GM12878 (cell line): ENCODE data around the gene ABCA10. TPM values are rescaled to one million over a fixed set of nuclear protein-coding genes. Genes with fewer than 3 reads are reported as not detected.

Experiments used
- ATAC-seq: fragments of 200-7000 bp; cut with Tn5 transposase; 3 replicates; pipeline ENCODE4 v1.9.1; 2020; ENCODE audit warnings: mild to moderate bottlenecking, moderate library complexity
- BruUV-seq: library from RNA; stranded (reverse); fragments of 400-500 nt; replicated peaks from 2 replicates; lab custom pipeline; 2021; lab: Mats Ljungman, UMichigan
- CTCF ChIA-PET: fragments of 300-600 bp; sonication (Branson Sonifier 250); formaldehyde crosslinking; extraction: SDS; loops from one replicate; lab custom pipeline; 2021; ENCODE audit warnings: inconsistent platforms; lab: Yijun Ruan, JAX
- POLR2A ChIA-PET: fragments of 350-600 bp; formaldehyde crosslinking; extraction: SDS; loops from one replicate; lab custom pipeline; 2021; ENCODE audit warnings: inconsistent platforms; lab: Charles Lee
- RAD21 ChIA-PET: fragments of 300-600 bp; sonication (Branson Sonifier 250); formaldehyde crosslinking; loops from one replicate; lab custom pipeline; 2023; ENCODE audit warnings: antibody characterized with exemption; ENCODE audit not compliant: unreplicated experiment; lab: Charles Lee
- SMC1A ChIA-PET: fragments of 300-600 bp; sonication (Branson Sonifier 250); formaldehyde crosslinking; loops from one replicate; lab custom pipeline; 2023; ENCODE audit not compliant: unreplicated experiment, uncharacterized antibody; lab: Charles Lee
- DNase-seq: peaks from one replicate; pipeline ENCODE4 v3.0.0-alpha.2; 2011; ENCODE audit warnings: low read depth, low spot score
- FAIRE-seq: peaks from 3 replicates; lab custom pipeline; 2011; peaks lifted over from hg19 to GRCh38; lab: Jason Lieb, UNC
- H2AFZ ChIP-seq: 2 replicates; pipeline ENCODE4 v1.6.0; 2011; ENCODE audit warnings: low read depth, low read length, control low read depth; ENCODE audit not compliant: control insufficient read depth
- H3K27ac ChIP-seq: 2 replicates; pipeline ENCODE4 v1.5.1; 2011; ENCODE audit warnings: control low read depth; ENCODE audit not compliant: control insufficient read depth, insufficient read depth
- H3K27me3 ChIP-seq, 2 experiments: replicated peaks in 1 of 2; 2 replicates each; pipeline versions ENCODE4 v1.6.0 to v1.6.1; 2011; ENCODE audit warnings: low read length in 1 of 2; ENCODE audit not compliant: control insufficient read depth in 2 of 2, insufficient read depth in 2 of 2
- H3K36me3 ChIP-seq, 2 experiments: 2 replicates each; pipeline ENCODE4 v1.5.1; 2011; ENCODE audit warnings: low read length in 1 of 2; ENCODE audit not compliant: control insufficient read depth in 2 of 2, insufficient read depth in 2 of 2
- H3K4me1 ChIP-seq: 2 replicates; pipeline ENCODE4 v1.6.1; 2011; ENCODE audit warnings: mild to moderate bottlenecking, low read length, moderate library complexity, mixed read lengths; ENCODE audit not compliant: control insufficient read depth, insufficient read depth
- H3K4me2 ChIP-seq: 2 replicates; pipeline ENCODE4 v1.6.0; 2011; ENCODE audit warnings: control low read depth; ENCODE audit not compliant: control insufficient read depth, insufficient read depth
- H3K4me3 ChIP-seq: fragments of 200-600 bp; sonication (generic); 2 replicates; pipeline ENCODE4 v1.5.1; 2016
- H3K79me2 ChIP-seq: 2 replicates; pipeline ENCODE4 v1.6.0; 2011; ENCODE audit warnings: low read length; ENCODE audit not compliant: control insufficient read depth, insufficient read depth
- H3K9ac ChIP-seq: 2 replicates; pipeline ENCODE4 v1.8.0; 2011; ENCODE audit warnings: low read length, control low read depth, mixed read lengths; ENCODE audit not compliant: control insufficient read depth, insufficient read depth
- H3K9me3 ChIP-seq: replicated peaks from 3 replicates; pipeline ENCODE4 v1.5.1; 2011; ENCODE audit warnings: mild to moderate bottlenecking, low read length; ENCODE audit not compliant: control insufficient read depth, insufficient read depth
- H4K20me1 ChIP-seq: 2 replicates; pipeline ENCODE4 v1.6.0; 2011; ENCODE audit not compliant: control insufficient read depth, insufficient read depth
- BMI1 ChIP-seq: fragments of 450-650 bp; IDR thresholded peaks from 2 replicates; pipeline ENCODE4 v1.6.1; 2016; ENCODE audit warnings: mild to moderate bottlenecking, moderate library complexity, borderline replicate concordance
- BRCA1 ChIP-seq: IDR thresholded peaks from 2 replicates; pipeline ENCODE4 v1.6.1; 2011; ENCODE audit warnings: low read depth, low read length, improper control_type of control experiment
- E2F4 ChIP-seq: IDR thresholded peaks from 2 replicates; pipeline ENCODE4 v1.6.1; 2012; ENCODE audit warnings: low read depth, low read length, improper control_type of control experiment
- ELK1 ChIP-seq: IDR thresholded peaks from 2 replicates; pipeline ENCODE4 v1.6.1; 2012; ENCODE audit warnings: low read depth, low read length, improper control_type of control experiment
- EP300 ChIP-seq, 2 experiments: fragments of 150-350 bp in 1 of 2; IDR thresholded peaks; 2 replicates each; pipeline ENCODE4 v1.6.1; 2011 to 2012; ENCODE audit warnings: low read depth in 2 of 2, low read length in 2 of 2, borderline replicate concordance in 1 of 2, improper control_type of control experiment in 1 of 2, inconsistent platforms in 1 of 2; ENCODE audit not compliant: control insufficient read depth in 1 of 2
- KDM1A ChIP-seq: fragments of 200-600 bp; sonication (generic); IDR thresholded peaks from 2 replicates; pipeline ENCODE4 v1.6.1; 2016; ENCODE audit warnings: borderline replicate concordance
- MTA3 ChIP-seq: IDR thresholded peaks from 2 replicates; pipeline ENCODE4 v1.6.1; 2012; ENCODE audit warnings: low read length, inconsistent platforms, borderline replicate concordance
- MYB ChIP-seq: fragments of 150-350 bp; IDR thresholded peaks from 2 replicates; pipeline ENCODE4 v1.6.1; 2014; ENCODE audit warnings: mild to moderate bottlenecking, low read depth, low read length, borderline replicate concordance
- NR2F1 ChIP-seq: fragments of 450-650 bp; conservative IDR thresholded peaks from 2 replicates; pipeline ENCODE4 v1.6.1; 2017; ENCODE audit warnings: mild to moderate bottlenecking
- RELA ChIP-seq: fragments of 450-650 bp; IDR thresholded peaks from 2 replicates; pipeline ENCODE4 v1.8.0; 2014; ENCODE audit warnings: borderline replicate concordance; ENCODE audit not compliant: partially characterized antibody
- RFX5 ChIP-seq: IDR thresholded peaks from 2 replicates; pipeline ENCODE4 v1.6.1; 2011; ENCODE audit warnings: low read depth, low read length, improper control_type of control experiment
- SP1 ChIP-seq: IDR thresholded peaks from one replicate; pipeline ENCODE4 v1.6.1; 2011; ENCODE audit warnings: low read depth, low read length
- WRNIP1 ChIP-seq: IDR thresholded peaks from 2 replicates; pipeline ENCODE4 v1.6.1; 2011; ENCODE audit warnings: low read depth, low read length, improper control_type of control experiment, borderline replicate concordance
- ZNF592 ChIP-seq: fragments of 450-650 bp; IDR thresholded peaks from 2 replicates; pipeline ENCODE4 v1.6.1; 2017; ENCODE audit warnings: mild to moderate bottlenecking, moderate library complexity
- ZSCAN29 ChIP-seq: fragments of 450-650 bp; IDR thresholded peaks from 2 replicates; pipeline ENCODE4 v1.6.1; 2017; ENCODE audit warnings: mild to moderate bottlenecking, moderate library complexity
- WGBS: methylation state at CpG from one replicate; pipeline ENCODE4 v1.1.6; 2016; ENCODE audit warnings: low lambda C conversion rate; ENCODE audit not compliant: insufficient replicate concordance, insufficient coverage; ENCODE audit errors: missing lambda C conversion rate; 5-methylcytosine and 5-hydroxymethylcytosine counted together
- in situ Hi-C: fragments of 300-500 bp; cut with MboI; formaldehyde crosslinking; loops from 9 replicates; pipeline ENCODE4 v1.14.3; 2018; ENCODE audit warnings: mixed read lengths
- intact Hi-C: fragments of 100-400 bp; cut with micrococcal nuclease; formaldehyde crosslinking; loops from one replicate; pipeline ENCODE4 v1.14.2; 2022; ENCODE audit not compliant: unreplicated experiment
- polyA plus RNA-seq, 11 experiments: library from polyadenylated mRNA; depleted of rRNA in 4 of 11; unstranded in 6 of 11; stranded (reverse) in 5 of 11; fragments of >200 nt; fragmentation: Nextera tagmentation in 4 of 11; fragmentation: Illumina TruSeq in 1 of 11; extraction: Ambion mirVana in 4 of 11; extraction: Trizol in 1 of 11; gene quantifications; 1 replicate in 1 of 11; 2 replicates in 10 of 11; pipeline versions ENCODE4 v1.2.1 to v1.2.3, GENCODE V29; 2011 to 2016; ENCODE audit warnings: inconsistent platforms in 2 of 11, missing spikeins in 2 of 11, low read depth in 1 of 11
- total RNA-seq, 4 experiments: library from RNA; depleted of rRNA in 3 of 4; stranded (reverse); fragments of >200 nt in 3 of 4; fragmentation: Illumina TruSeq in 1 of 4; extraction: Trizol in 1 of 4; gene quantifications; 2 replicates each; pipeline versions ENCODE4 v1.2.1 to v1.2.3, GENCODE V29; 2013 to 2021
- TF ChIP-seq, protein P1 (sequence below): fragments of 450-650 bp; IDR thresholded peaks from 2 replicates; pipeline ENCODE4 v1.6.1; 2018; ENCODE audit warnings: borderline replicate concordance, mild to moderate bottlenecking; ENCODE audit not compliant: partially characterized antibody

Gene ABCA10
- total and polyA plus RNA-seq, 10 of the 15 experiments (the other 5 are each of a cell fraction or from before 2014, with no cell fraction given): 0.33 to 3.0 (median 0.83) TPM

GRCh38 chr17:69147460-69147859 is 81.2 kb downstream of the ABCA10 start:
- Histone ChIP-seq H3K4me1 (no peaks in the 10 kb centered on the region), H3K4me2 (no peak overlapping the region), H3K27ac (no peak overlapping the region), H3K79me2 (no peaks in the 10 kb centered on the region), H2AFZ (no peak overlapping the region), H3K9ac (no peak overlapping the region), H3K9me3 (no peaks in the 10 kb centered on the region), H3K27me3 (no peaks in the 10 kb centered on the region), H3K36me3 (no peaks in the 10 kb centered on the region; a peak in 1 of 4 replicates), H3K4me3 (no peak overlapping the region), H4K20me1 (no peaks in the 10 kb centered on the region)
- DNase-seq (no peak), ATAC-seq (no peak), FAIRE-seq (no peak)
- POLR2A ChIA-PET: no interaction called here
- CTCF ChIA-PET: no interaction called here
- in situ Hi-C loops: no loop called here
- SMC1A ChIA-PET: no interaction called here
- no TSS peak for BruUV-seq
- intact Hi-C loops: no loop called here
- WGBS: 56% methylated on average over 2 of the region's 2 CpGs
- RAD21 ChIA-PET: no interaction called here
- no peak for TF ChIP-seq BMI1
- no peak for TF ChIP-seq RELA
- no peak for TF ChIP-seq KDM1A
- no peak for TF ChIP-seq SP1
- TF ChIP-seq BRCA1: no peak
- no peak for TF ChIP-seq RFX5
- no peak for TF ChIP-seq ELK1
- TF ChIP-seq ZNF592: no peak
- TF ChIP-seq, protein P1, sequence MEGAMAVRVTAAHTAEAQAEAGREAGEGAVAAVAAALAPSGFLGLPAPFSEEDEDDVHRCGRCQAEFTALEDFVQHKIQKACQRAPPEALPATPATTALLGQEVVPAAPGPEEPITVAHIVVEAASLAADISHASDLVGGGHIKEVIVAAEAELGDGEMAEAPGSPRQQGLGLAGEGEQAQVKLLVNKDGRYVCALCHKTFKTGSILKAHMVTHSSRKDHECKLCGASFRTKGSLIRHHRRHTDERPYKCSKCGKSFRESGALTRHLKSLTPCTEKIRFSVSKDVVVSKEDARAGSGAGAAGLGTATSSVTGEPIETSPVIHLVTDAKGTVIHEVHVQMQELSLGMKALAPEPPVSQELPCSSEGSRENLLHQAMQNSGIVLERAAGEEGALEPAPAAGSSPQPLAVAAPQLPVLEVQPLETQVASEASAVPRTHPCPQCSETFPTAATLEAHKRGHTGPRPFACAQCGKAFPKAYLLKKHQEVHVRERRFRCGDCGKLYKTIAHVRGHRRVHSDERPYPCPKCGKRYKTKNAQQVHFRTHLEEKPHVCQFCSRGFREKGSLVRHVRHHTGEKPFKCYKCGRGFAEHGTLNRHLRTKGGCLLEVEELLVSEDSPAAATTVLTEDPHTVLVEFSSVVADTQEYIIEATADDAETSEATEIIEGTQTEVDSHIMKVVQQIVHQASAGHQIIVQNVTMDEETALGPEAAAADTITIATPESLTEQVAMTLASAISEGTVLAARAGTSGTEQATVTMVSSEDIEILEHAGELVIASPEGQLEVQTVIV: no peak
- no peak for TF ChIP-seq NR2F1
- TF ChIP-seq WRNIP1: no peak
- no peak for TF ChIP-seq EP300 (IDR thresholded peaks at IDR 0.05; ENCODE audit: borderline replicate concordance in 1 of 2, control insufficient read depth in 1 of 2, low read depth in 2 of 2, low read length in 2 of 2)
- no peak for TF ChIP-seq ZSCAN29
- TF ChIP-seq MTA3: no peak
- no peak for TF ChIP-seq E2F4
- TF ChIP-seq MYB: no peak
